Measurements from ENCODE around the gene NEGR1.
"Not testable (repeated sequence)": the region's sequence is repeated elsewhere in the genome, so short reads cannot be mapped to it uniquely, and the experiment has no call there.

NEGR1 gene

GRCh38 chr1:72282271-72283021, at the start of gene NEGR1:
NEGR1 (minus strand) TSS chr1:72282539.
- DNase-seq: peak in 49 of 51 donors; percentile 27 to 90 (median 77)

- no peak for DNase-seq
Measured at GRCh38 chr1:72326494-72326893, 44.2 kb upstream of the NEGR1 start.

GRCh38 chr1:72324451-72324850, 42.1 kb upstream of the NEGR1 start:
- DNase-seq: no peak

- no peak for DNase-seq
Measured at GRCh38 chr1:72322910-72323309, 40.6 kb upstream of the NEGR1 start.

- DNase-seq: no peak
Measured at GRCh38 chr1:72296501-72296900, 14.2 kb upstream of the NEGR1 start.

- no peak for DNase-seq
Measured at GRCh38 chr1:72288886-72289285, 6.5 kb upstream of the NEGR1 start.

GRCh38 chr1:72286401-72286800, 4.1 kb upstream of the NEGR1 start:
- DNase-seq: no peak

GRCh38 chr1:72285074-72285425, 2.7 kb upstream of the NEGR1 start:
- peak in 19 of 51 donors; percentile 2 to 77 (median 15) for DNase-seq

- DNase-seq: peak in 42 of 51 donors; percentile 6 to 91 (median 46)
Measured at GRCh38 chr1:72284348-72285073, 2.2 kb upstream of the NEGR1 start.

GRCh38 chr1:72284084-72284347, 1.7 kb upstream of the NEGR1 start:
- DNase-seq: peak in 2 of 51 donors; percentile 82 to 93

GRCh38 chr1:72283307-72284083, 1.2 kb upstream of the NEGR1 start:
- peak in 49 of 51 donors; percentile 44 to 95 (median 79) for DNase-seq

- DNase-seq: no peak
Measured at GRCh38 chr1:72283022-72283306, 625 bp upstream of the NEGR1 start.

- DNase-seq: peak in 19 of 51 donors; percentile 6 to 85 (median 45)
Measured at GRCh38 chr1:72281637-72282270, 585 bp downstream of the NEGR1 start.

GRCh38 chr1:72281144-72281543, 1.2 kb downstream of the NEGR1 start:
- peak in 4 of 51 donors; percentile 1 to 68 (median 2) for DNase-seq

GRCh38 chr1:72280711-72281110, 1.6 kb downstream of the NEGR1 start:
- peak in 2 of 51 donors; percentile 10 to 68 for DNase-seq

GRCh38 chr1:72280131-72280530, 2.2 kb downstream of the NEGR1 start:
- DNase-seq: no peak

GRCh38 chr1:72278461-72278860, 3.9 kb downstream of the NEGR1 start:
- no peak for DNase-seq

GRCh38 chr1:72271555-72272085, 10.7 kb downstream of the NEGR1 start:
- DNase-seq: no peak

- DNase-seq: no peak
Measured at GRCh38 chr1:72262735-72263134, 19.6 kb downstream of the NEGR1 start.

- no peak for DNase-seq
Measured at GRCh38 chr1:72253132-72253531, 29.2 kb downstream of the NEGR1 start.

- DNase-seq: no peak
Measured at GRCh38 chr1:72241397-72241796, 40.9 kb downstream of the NEGR1 start.

GRCh38 chr1:72235931-72236330, 46.4 kb downstream of the NEGR1 start:
- not testable (repeated sequence) for DNase-seq

All from hypothalamus (tissue), 51 donors.